ENCODE data around the gene OTOP2.

Gene OTOP2

GRCh38 chr17:74923538-74924249, 379 bp upstream of the OTOP2 start:
- peak; percentile 58 to 62 for DNase-seq (ENCODE audit: low read depth in 1 of 2, low spot score in 1 of 2)

GRCh38 chr17:74925242-74925641, 1.2 kb downstream of the OTOP2 start:
- DNase-seq (ENCODE audit: low read depth in 1 of 2, low spot score in 1 of 2) = no peak

GRCh38 chr17:74928786-74929185, 4.7 kb downstream of the OTOP2 start:
- no peak for DNase-seq (ENCODE audit: low read depth in 1 of 2, low spot score in 1 of 2)

GRCh38 chr17:74930535-74931036, 6.5 kb downstream of the OTOP2 start:
- no peak for DNase-seq (ENCODE audit: low read depth in 1 of 2, low spot score in 1 of 2)

- no peak for DNase-seq (ENCODE audit: low read depth in 1 of 2, low spot score in 1 of 2)
Measured at GRCh38 chr17:74935048-74935447, 11.0 kb downstream of the OTOP2 start.

GRCh38 chr17:74935585-74936469, 11.8 kb downstream of the OTOP2 start, which contains the start of gene OTOP3:
OTOP3 (plus strand) TSS chr17:74935898; CDS start chr17:74935922, 24 bp downstream.
- DNase-seq (ENCODE audit: low read depth in 1 of 2, low spot score in 1 of 2) = no peak

- no peak for DNase-seq (ENCODE audit: low read depth in 1 of 2, low spot score in 1 of 2)
Measured at GRCh38 chr17:74936470-74936799, 12.4 kb downstream of the OTOP2 start.

- no peak for DNase-seq (ENCODE audit: low read depth in 1 of 2, low spot score in 1 of 2)
Measured at GRCh38 chr17:74937064-74938051, 13.3 kb downstream of the OTOP2 start.

GRCh38 chr17:74938194-74938950, 14.3 kb downstream of the OTOP2 start:
- no peak for DNase-seq (ENCODE audit: low read depth in 1 of 2, low spot score in 1 of 2)

GRCh38 chr17:74939534-74939933, 15.5 kb downstream of the OTOP2 start:
- no peak for DNase-seq (ENCODE audit: low read depth in 1 of 2, low spot score in 1 of 2)

GRCh38 chr17:74941128-74941725, 17.2 kb downstream of the OTOP2 start:
- no peak for DNase-seq (ENCODE audit: low read depth in 1 of 2, low spot score in 1 of 2)

GRCh38 chr17:74943808-74944522, 19.9 kb downstream of the OTOP2 start:
- no peak for DNase-seq (ENCODE audit: low read depth in 1 of 2, low spot score in 1 of 2)

GRCh38 chr17:74945543-74945942, 21.5 kb downstream of the OTOP2 start:
- no peak for DNase-seq (ENCODE audit: low read depth in 1 of 2, low spot score in 1 of 2)

GRCh38 chr17:74946641-74947040, 22.6 kb downstream of the OTOP2 start:
- no peak for DNase-seq (ENCODE audit: low read depth in 1 of 2, low spot score in 1 of 2)

GRCh38 chr17:74947041-74947754, 23.1 kb downstream of the OTOP2 start:
- DNase-seq (ENCODE audit: low read depth in 1 of 2, low spot score in 1 of 2) = no peak

- DNase-seq (ENCODE audit: low read depth in 1 of 2, low spot score in 1 of 2) = no peak
Measured at GRCh38 chr17:74949455-74950115, 25.5 kb downstream of the OTOP2 start.

- DNase-seq (ENCODE audit: low read depth in 1 of 2, low spot score in 1 of 2) = no peak
Measured at GRCh38 chr17:74950207-74950606, 26.1 kb downstream of the OTOP2 start.

- no peak for DNase-seq (ENCODE audit: low read depth in 1 of 2, low spot score in 1 of 2)
Measured at GRCh38 chr17:74951065-74951464, 27.0 kb downstream of the OTOP2 start.
